Ascending aorta (tissue), 2 donors: ENCODE data around the gene RPL10. TPM values are rescaled to one million over a fixed set of nuclear protein-coding genes. Genes with fewer than 3 reads are reported as not detected.
"Not testable (repeated sequence)": the region's sequence is repeated elsewhere in the genome, so short reads cannot be mapped to it uniquely, and the experiment has no call there.

ENCODE experiments used
- DNase-seq, 2 donors: peaks; one replicate each; pipeline ENCODE4 v3.0.0-alpha.2; 2019; ENCODE audit warnings: low spot score in 2 of 2
- H3K27ac ChIP-seq, 2 donors: fragments of 200-600 bp; sonication (generic); one replicate each; pipeline ENCODE4 v1.5.1; 2016 to 2017; ENCODE audit warnings: mild to moderate bottlenecking in 1 of 2
- H3K27me3 ChIP-seq: fragments of 200-600 bp; sonication (generic); one replicate; pipeline ENCODE4 v1.5.1; 2017
- H3K36me3 ChIP-seq, 2 donors: fragments of 200-600 bp; sonication (generic); one replicate each; pipeline ENCODE4 v1.5.1; 2016
- H3K4me1 ChIP-seq, 2 donors: fragments of 200-600 bp; sonication (generic); one replicate each; pipeline ENCODE4 v1.5.1; 2016 to 2017; ENCODE audit warnings: mild to moderate bottlenecking in 1 of 2
- H3K4me3 ChIP-seq, 2 donors: fragments of 200-600 bp; sonication (generic); one replicate each; pipeline ENCODE4 v1.5.1; 2016 to 2017; ENCODE audit warnings: mild to moderate bottlenecking in 1 of 2
- H3K9me3 ChIP-seq, 2 donors: fragments of 200-600 bp; sonication (generic); one replicate each; pipeline ENCODE4 v1.5.1; 2016
- intact Hi-C: fragments of 100-400 bp; cut with DNase I; formaldehyde crosslinking; loops from one replicate; pipeline ENCODE4 v1.15.1; 2023
- total RNA-seq: library from RNA; depleted of rRNA; stranded (reverse); fragments of >200 nt; gene quantifications from one replicate; pipeline ENCODE4 v1.1.0, GENCODE V29; 2016
- TF ChIP-seq, protein P1 (sequence below), 3 experiments: fragments of 200-600 bp in 2 of 3; fragments of 450-650 bp in 1 of 3; sonication (generic) in 2 of 3; IDR thresholded peaks; one replicate each; pipeline ENCODE4 v1.5.1; 2016 to 2019; ENCODE audit warnings: antibody characterized with exemption in 3 of 3, mild to moderate bottlenecking in 1 of 3, moderate library complexity in 1 of 3

RPL10 gene
- total RNA-seq, 1 donor from 2014 or later: 4,298 TPM

GRCh38 chrX:154380787-154381186 lies 17.4 kb upstream of the RPL10 start:
- H3K27me3 ChIP-seq: no peaks in the 10 kb centered on the region
- no peaks in the 10 kb centered on the region for H3K9me3 ChIP-seq
- H3K36me3 ChIP-seq: no peaks in the 10 kb centered on the region
- H3K4me1 ChIP-seq: peaks cover 5 to 18% of the 10 kb centered on the region in 2 donors
- intact Hi-C loops: no loop called here
- peak overlapping the region; percentile 64 to 79 for H3K4me3 ChIP-seq
- DNase-seq: no peak
- TF ChIP-seq, protein P1, sequence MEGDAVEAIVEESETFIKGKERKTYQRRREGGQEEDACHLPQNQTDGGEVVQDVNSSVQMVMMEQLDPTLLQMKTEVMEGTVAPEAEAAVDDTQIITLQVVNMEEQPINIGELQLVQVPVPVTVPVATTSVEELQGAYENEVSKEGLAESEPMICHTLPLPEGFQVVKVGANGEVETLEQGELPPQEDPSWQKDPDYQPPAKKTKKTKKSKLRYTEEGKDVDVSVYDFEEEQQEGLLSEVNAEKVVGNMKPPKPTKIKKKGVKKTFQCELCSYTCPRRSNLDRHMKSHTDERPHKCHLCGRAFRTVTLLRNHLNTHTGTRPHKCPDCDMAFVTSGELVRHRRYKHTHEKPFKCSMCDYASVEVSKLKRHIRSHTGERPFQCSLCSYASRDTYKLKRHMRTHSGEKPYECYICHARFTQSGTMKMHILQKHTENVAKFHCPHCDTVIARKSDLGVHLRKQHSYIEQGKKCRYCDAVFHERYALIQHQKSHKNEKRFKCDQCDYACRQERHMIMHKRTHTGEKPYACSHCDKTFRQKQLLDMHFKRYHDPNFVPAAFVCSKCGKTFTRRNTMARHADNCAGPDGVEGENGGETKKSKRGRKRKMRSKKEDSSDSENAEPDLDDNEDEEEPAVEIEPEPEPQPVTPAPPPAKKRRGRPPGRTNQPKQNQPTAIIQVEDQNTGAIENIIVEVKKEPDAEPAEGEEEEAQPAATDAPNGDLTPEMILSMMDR (IDR thresholded peaks at IDR 0.05): no peak
- peak overlapping the region in 1 of 2 donors; percentile 96 for H3K27ac ChIP-seq

GRCh38 chrX:154381271-154381670 lies 16.9 kb upstream of the RPL10 start:
- Histone ChIP-seq H3K9me3 (no peaks in the 10 kb centered on the region), H3K27ac (peak overlapping the region in 1 of 2 donors; percentile 96), H3K4me3 (peak overlapping the region in 1 of 2 donors; percentile 79), H3K36me3 (no peaks in the 10 kb centered on the region), H3K4me1 (peaks cover 5 to 16% of the 10 kb centered on the region in 2 donors), H3K27me3 (no peaks in the 10 kb centered on the region)
- intact Hi-C loops: no loop called here
- TF ChIP-seq, protein P1 (IDR thresholded peaks at IDR 0.05): no peak
- DNase-seq: no peak

DNA sequence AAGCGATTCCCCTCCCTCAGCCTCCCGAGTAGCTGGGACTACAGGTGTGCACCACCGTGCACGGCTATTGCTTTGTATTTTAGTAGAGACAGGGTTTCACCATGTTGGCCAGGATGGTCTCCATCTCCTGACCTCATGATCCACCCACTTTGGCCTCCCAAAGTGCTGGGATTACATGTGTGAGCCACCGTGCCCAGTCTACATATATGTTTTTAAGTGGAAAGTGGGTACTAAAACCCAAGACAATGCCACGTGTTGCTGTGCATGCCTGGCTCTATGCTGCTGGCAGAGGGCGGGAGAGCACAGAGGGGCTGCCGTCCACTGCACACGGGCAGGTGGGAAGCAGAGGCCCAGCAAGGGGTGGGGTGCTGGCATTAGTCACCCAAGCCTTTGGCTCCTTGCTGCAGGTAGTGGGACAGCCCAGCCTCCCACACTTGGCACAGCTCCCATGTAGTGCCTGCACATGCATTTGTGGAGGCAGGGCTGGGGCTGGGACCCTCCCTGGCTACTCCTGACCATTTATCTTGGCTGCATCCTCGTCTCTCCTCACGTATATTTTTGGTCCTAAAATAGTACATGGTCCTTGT lies 15.6 kb upstream of the RPL10 start:
- Histone ChIP-seq H3K4me3 (no peak overlapping the region), H3K27me3 (no peaks in the 10 kb centered on the region), H3K36me3 (no peaks in the 10 kb centered on the region), H3K9me3 (no peaks in the 10 kb centered on the region), H3K27ac (peak overlapping the region in 1 of 2 donors; percentile 6), H3K4me1 (peaks cover 3 to 11% of the 10 kb centered on the region in 2 donors)
- intact Hi-C loops: no loop called here
- no peak for DNase-seq
- TF ChIP-seq, protein P1 (IDR thresholded peaks at IDR 0.05): no peak

- Histone ChIP-seq H3K4me1 (peaks cover 3 to 11% of the 10 kb centered on the region in 2 donors), H3K27ac (peak overlapping the region; percentile 15 to 41), H3K27me3 (no peaks in the 10 kb centered on the region), H3K9me3 (no peaks in the 10 kb centered on the region), H3K4me3 (no peak overlapping the region), H3K36me3 (no peaks in the 10 kb centered on the region)
- TF ChIP-seq, protein P1 (IDR thresholded peaks at IDR 0.05): no peak
- intact Hi-C loops: no loop called here
- DNase-seq: no peak
Observed at GRCh38 chrX:154383359-154384283, 14.6 kb upstream of the RPL10 start.

DNA sequence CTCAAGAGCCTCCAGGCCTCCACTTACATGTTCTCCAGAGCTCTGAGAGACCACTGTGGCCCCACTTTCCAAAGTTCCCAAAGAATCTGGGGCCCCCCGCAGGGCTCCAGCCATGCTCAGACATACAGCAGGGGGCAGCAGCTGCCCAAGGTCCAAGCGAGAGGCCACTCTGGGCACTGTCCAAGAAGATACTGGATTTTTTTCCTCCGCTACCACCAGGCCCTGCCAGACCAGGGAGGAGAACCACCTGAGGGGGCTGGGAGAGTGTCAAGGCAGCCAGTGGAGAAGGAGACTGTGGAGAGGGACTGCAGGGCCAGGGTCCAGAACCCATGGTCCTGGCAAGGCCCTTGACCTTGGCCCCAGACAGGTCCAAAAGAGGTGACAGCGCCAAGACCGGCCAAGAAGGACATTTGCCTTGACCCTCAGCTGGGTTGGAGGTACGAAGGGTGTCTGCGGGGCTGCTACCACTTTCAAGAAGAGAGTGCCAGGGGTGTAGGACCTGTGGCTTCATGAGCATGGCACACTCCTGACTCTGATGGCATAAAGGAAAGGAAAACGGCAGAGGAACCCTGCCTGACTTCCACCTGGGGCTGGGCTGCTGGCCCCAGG lies 13.8 kb upstream of the RPL10 start:
- Histone ChIP-seq H3K36me3 (no peaks in the 10 kb centered on the region), H3K27ac (peak overlapping the region in 1 of 2 donors; percentile 41), H3K4me3 (no peak overlapping the region), H3K9me3 (no peaks in the 10 kb centered on the region), H3K4me1 (peaks cover 3 to 11% of the 10 kb centered on the region in 2 donors), H3K27me3 (no peaks in the 10 kb centered on the region)
- TF ChIP-seq, protein P1 (IDR thresholded peaks at IDR 0.05): peak in 2 of 3 experiments; percentile 25 to 51
- intact Hi-C loops: no loop called here
- DNase-seq: no peak

- H3K27me3 ChIP-seq, H3K9me3 ChIP-seq, H3K36me3 ChIP-seq, intact Hi-C loops, H3K27ac ChIP-seq, DNase-seq, H3K4me1 ChIP-seq, H3K4me3 ChIP-seq: not testable (repeated sequence)
Observed at GRCh38 chrX:154388094-154388493, 10.1 kb upstream of the RPL10 start.

GRCh38 chrX:154388649-154389048 lies 9.5 kb upstream of the RPL10 start:
- DNase-seq, H3K9me3 ChIP-seq, H3K27ac ChIP-seq, H3K4me3 ChIP-seq, H3K36me3 ChIP-seq, intact Hi-C loops, H3K27me3 ChIP-seq, H3K4me1 ChIP-seq: not testable (repeated sequence)
